ENCODE data around the gene LIX1. TPM values are rescaled to one million over a fixed set of nuclear protein-coding genes. Genes with fewer than 3 reads are reported as not detected.

LIX1 gene
- polyA plus RNA-seq, 1 donor: 4.2 TPM

- no peak for DNase-seq
Measured at GRCh38 chr5:97073420-97073819, 69.0 kb downstream of the LIX1 start.

GRCh38 chr5:97072696-97073095 is 69.7 kb downstream of the LIX1 start:
- DNase-seq: no peak

- no peak for DNase-seq
Measured at GRCh38 chr5:97071993-97072392, 70.4 kb downstream of the LIX1 start.

- peak; percentile 57 for DNase-seq
Measured at GRCh38 chr5:97071101-97071500, 71.3 kb downstream of the LIX1 start.

- DNase-seq: no peak
Measured at GRCh38 chr5:97070234-97070633, 72.2 kb downstream of the LIX1 start.

- DNase-seq: no peak
Measured at GRCh38 chr5:97067296-97067850, 75.0 kb downstream of the LIX1 start.

- DNase-seq: no peak
Measured at GRCh38 chr5:97065475-97065874, 76.9 kb downstream of the LIX1 start.

GRCh38 chr5:97063251-97063650 is 79.2 kb downstream of the LIX1 start:
- DNase-seq: no peak

GRCh38 chr5:97062046-97062445 is 80.4 kb downstream of the LIX1 start:
- DNase-seq: no peak

DNA sequence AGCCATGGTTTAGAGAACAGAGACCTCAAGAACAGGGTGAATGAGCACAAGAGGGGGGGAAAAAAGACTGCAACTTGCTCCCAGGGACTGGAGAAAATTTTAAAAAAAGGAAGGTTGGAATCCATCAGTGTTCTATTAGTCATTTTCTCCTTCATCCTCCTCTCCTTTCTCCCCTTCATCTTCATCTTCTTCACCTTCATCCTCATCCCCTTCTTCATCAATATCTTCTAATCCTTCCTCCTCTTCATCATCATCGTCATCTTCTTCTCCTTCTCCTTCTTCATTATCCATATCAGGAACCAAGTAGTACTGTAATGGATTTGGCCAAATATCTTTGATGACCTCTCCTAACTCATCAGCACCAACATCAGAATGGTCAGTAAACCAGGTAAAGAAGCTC is 86.1 kb downstream of the LIX1 start:
- no peak for DNase-seq

DNA sequence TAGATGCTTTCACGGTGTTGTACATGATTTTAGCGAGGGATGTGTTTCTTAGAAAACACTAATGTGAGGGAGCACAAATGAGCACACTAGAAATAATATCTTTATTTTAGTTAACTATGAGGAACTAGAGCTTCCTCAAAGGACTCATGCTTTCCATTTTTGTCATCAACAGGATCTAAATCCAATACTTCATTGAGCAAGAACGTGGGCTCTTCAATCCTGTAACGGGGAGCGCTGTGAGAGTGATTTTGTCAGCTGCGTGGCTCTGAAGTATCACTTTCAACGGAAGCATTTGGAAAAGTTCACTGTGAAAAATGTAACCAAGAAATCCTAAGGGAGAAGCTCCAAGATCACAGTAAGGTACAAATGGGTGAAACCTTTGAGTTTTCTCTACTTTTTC is 93.2 kb downstream of the LIX1 start:
- DNase-seq: no peak

GRCh38 chr5:97047076-97047475 is 95.3 kb downstream of the LIX1 start:
- no peak for DNase-seq

DNA sequence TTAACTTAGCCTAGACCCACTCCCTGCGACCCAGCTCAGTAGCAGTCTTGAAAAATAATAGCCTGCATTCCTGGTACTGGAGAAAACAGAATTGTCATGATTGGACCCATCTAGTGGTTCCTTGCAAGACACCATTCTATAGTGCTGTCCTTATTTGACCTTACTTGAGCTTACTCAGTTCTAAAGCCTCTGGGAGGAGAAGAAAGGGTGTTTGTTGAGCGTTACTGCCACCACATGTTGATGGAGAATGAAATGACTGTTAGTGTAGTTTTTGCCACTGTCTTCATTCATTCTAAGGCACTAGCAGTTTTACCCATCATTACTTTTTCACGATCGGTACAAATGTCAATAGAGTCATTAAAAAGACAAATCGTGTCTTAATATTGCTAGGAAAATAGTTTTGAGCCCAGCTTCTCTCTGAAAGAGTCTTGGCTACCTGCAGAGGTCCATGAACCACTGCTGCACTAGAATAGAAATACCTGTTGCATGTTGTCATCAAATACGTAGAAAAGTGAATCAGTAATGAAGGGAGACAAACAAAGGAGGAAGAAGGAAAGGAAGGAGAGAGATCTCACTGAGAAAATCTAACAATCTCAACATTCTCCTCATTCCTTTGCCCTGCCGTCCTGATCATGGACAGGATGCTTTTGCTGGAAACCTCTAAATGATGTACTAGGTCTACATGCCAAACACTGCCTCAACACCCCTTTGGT is 96.0 kb downstream of the LIX1 start:
- DNase-seq: no peak

DNA sequence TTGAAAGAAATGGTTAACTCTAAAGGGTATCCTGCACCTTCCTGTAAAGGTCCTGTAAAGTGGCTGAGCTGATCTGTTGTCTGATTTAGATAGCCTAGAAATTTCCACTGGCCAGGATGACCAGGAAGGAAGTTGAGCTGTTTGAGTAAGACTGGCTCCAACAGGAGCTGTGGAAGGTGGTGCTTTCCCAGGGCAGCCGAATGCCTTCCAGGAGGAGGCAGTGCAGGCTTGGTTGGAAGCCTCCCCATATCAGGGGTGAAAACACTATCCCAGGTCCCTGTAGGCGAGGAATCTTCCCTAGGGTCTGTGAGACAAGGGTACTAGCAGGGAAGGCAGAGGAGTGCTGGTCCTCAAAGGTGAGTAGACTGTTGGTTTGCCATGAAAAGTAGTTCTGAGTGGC is 98.4 kb downstream of the LIX1 start:
- DNase-seq: no peak

GRCh38 chr5:97043511-97043910 is 98.9 kb downstream of the LIX1 start:
- no peak for DNase-seq

DNA sequence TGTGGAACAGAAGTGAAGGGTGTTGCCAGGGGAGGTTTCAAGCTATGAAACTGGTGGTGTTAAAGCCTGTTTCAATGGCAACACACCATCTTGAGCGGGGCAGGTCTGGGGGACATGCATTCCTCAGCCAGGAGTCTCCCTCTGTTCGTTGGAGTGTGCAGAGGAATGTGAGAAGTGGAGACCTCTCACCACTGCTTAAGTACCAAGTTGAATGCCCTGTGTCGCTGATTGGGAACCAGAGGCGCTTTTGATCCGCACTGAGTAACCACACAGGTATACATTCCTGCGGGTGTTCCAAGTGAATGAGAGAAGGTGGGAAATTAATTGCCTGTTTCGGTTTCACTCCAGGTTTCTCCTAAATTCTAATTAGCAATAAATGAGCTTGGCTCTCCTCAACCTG is 99.4 kb downstream of the LIX1 start:
- DNase-seq: no peak

Other genes starting within 250 kb of the LIX1 start
- gene LNPEP, start 206.5 kb downstream of the LIX1 start, polyA plus RNA-seq (ENCODE audit: insufficient read length): 15.4 TPM
- 29.5 TPM for gene RIOK2, start 40.6 kb upstream of the LIX1 start, polyA plus RNA-seq (ENCODE audit: insufficient read length)

Measured in hindlimb muscle (tissue), 1 donor.